ENCODE data around the gene MOAP1. TPM values are rescaled to one million over a fixed set of nuclear protein-coding genes. Genes with fewer than 3 reads are reported as not detected.
"Not testable (repeated sequence)": the region's sequence is repeated elsewhere in the genome, so short reads cannot be mapped to it uniquely, and the experiment has no call there.

Gene MOAP1
- total and polyA plus RNA-seq, 8 donors: 20.3 to 37.0 (median 33.3) TPM

DNA sequence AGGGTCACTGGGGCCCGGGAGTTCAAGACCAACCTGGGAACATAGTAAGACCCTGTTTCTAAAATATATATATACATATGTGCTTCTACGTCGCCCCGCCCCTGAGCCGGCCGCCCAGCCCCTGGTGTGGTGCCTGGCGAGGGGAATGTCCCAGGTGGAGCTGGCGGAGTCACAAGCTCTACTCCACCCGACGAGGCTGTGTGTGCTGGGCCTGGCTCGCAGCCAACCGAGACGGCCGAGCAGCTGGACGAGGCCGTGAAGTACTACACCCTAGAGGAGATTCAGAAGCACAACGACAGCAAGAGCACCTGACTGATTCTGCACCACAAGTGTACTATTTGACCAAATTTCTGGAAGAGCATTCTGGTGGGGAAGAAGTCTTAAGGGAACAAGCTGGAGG is 46.8 kb downstream of the MOAP1 start:
- intact Hi-C loops (cut with DNase I): loop anchor here in 1 of 2 donors (5.0 kb wide), 1 partner anchor 186 kb away; no protein-coding TSS in a partner anchor
- H3K27me3 ChIP-seq: no peaks in the 10 kb centered on the region
- no peak overlapping the region for H3K27ac ChIP-seq
- peaks cover 0 to 12% of the 10 kb centered on the region in 2 donors for H3K4me1 ChIP-seq
- no peaks in the 10 kb centered on the region for H3K9me3 ChIP-seq
- H3K4me3 ChIP-seq: no peak overlapping the region
- no peaks in the 10 kb centered on the region for H3K36me3 ChIP-seq
- TF ChIP-seq, protein P1, sequence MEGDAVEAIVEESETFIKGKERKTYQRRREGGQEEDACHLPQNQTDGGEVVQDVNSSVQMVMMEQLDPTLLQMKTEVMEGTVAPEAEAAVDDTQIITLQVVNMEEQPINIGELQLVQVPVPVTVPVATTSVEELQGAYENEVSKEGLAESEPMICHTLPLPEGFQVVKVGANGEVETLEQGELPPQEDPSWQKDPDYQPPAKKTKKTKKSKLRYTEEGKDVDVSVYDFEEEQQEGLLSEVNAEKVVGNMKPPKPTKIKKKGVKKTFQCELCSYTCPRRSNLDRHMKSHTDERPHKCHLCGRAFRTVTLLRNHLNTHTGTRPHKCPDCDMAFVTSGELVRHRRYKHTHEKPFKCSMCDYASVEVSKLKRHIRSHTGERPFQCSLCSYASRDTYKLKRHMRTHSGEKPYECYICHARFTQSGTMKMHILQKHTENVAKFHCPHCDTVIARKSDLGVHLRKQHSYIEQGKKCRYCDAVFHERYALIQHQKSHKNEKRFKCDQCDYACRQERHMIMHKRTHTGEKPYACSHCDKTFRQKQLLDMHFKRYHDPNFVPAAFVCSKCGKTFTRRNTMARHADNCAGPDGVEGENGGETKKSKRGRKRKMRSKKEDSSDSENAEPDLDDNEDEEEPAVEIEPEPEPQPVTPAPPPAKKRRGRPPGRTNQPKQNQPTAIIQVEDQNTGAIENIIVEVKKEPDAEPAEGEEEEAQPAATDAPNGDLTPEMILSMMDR (IDR thresholded peaks at IDR 0.05): no peak
- DNase-seq (peak in 3 of 4 donors; percentile 55 to 88 (median 56)), ATAC-seq (peak; percentile 81)

DNA sequence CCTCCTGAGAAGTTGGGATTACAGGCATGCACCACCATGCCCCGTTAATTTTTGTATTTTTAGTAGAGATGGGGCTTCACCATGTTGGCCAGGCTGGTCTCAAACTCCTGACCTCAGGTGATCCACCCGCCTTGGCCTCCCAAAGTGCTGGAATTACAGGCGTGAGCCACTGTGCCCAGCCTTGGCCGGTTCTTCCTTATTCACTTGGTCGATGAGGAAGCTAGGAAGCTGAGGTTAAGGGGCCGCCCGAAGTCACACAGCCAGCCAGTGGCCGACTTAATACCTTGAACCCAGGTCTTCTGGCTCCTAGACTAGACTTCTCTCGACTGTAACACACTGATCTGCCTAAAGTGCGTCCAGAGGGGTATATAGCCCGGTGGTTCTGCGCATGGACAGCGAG is 48.2 kb downstream of the MOAP1 start:
- not testable (repeated sequence) for H3K4me3 ChIP-seq, H3K9me3 ChIP-seq, H3K27me3 ChIP-seq, H3K36me3 ChIP-seq, ATAC-seq, H3K27ac ChIP-seq
- peak in 1 of 4 donors; percentile 38 for DNase-seq
- intact Hi-C loops (cut with DNase I): loop anchor here in 1 of 2 donors (5.0 kb wide), 1 partner anchor 184 kb away; no protein-coding TSS in a partner anchor
- H3K4me1 ChIP-seq: peaks cover 0 to 18% of the 10 kb centered on the region in 2 donors

DNA sequence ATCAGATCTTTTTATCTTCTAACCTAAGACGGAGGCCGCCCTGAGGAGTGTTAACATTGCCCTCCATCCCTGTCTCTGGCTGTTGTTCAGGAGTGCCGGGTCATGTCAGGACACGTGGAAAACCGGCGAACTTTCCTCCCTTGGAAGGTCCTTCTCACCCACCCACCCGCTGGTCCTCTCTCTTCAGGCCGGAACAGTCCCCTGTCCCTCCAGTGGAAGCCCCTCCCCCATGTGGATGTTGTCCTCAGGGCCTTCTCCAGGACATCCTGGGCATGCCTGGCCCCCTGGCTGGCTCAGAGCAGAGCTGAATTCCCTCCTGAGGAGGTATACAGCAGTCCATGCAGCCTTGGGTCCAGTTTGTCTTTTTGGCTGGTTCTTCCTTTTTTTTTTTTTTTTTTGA is 48.7 kb downstream of the MOAP1 start:
- H3K9me3 ChIP-seq: no peaks in the 10 kb centered on the region
- intact Hi-C loops (cut with DNase I): loop anchor here in 1 of 2 donors (5.0 kb wide), 1 partner anchor 184 kb away; no protein-coding TSS in a partner anchor
- peaks cover 0 to 18% of the 10 kb centered on the region in 2 donors for H3K4me1 ChIP-seq
- H3K27me3 ChIP-seq: no peaks in the 10 kb centered on the region
- ATAC-seq: no peak
- no peak for DNase-seq
- no peak overlapping the region for H3K4me3 ChIP-seq
- TF ChIP-seq, protein P1 (IDR thresholded peaks at IDR 0.05): no peak
- no peak overlapping the region for H3K27ac ChIP-seq
- no peaks in the 10 kb centered on the region for H3K36me3 ChIP-seq

DNA sequence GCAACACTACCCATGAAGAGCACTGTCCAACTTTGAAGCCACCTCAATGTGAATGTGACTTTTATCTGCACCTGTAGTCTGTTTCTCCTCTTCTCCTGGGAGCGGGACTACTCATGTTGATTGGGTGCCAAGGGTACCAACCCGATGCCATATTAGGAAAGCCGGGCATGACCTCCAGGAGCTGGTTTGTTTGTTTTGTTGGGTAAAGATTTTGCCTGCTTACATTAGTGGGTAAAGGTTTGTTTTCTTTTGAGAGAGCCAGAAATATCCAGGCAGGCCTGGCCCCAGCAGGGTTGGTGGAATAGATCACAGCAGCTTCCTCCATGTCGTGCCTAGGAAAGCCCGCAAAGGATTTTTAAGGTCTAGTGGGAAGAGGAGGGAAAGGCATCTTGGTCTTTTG is 49.3 kb downstream of the MOAP1 start:
- TF ChIP-seq, protein P1 (IDR thresholded peaks at IDR 0.05): no peak
- Histone ChIP-seq H3K4me1 (peaks cover 0 to 20% of the 10 kb centered on the region in 2 donors), H3K4me3 (no peak overlapping the region), H3K27ac (no peak overlapping the region), H3K27me3 (no peaks in the 10 kb centered on the region), H3K36me3 (no peaks in the 10 kb centered on the region), H3K9me3 (no peaks in the 10 kb centered on the region)
- ATAC-seq (no peak), DNase-seq (no peak)
- intact Hi-C loops (cut with DNase I): loop anchor here in 1 of 2 donors (5.0 kb wide), 1 partner anchor 183 kb away; no protein-coding TSS in a partner anchor

DNA sequence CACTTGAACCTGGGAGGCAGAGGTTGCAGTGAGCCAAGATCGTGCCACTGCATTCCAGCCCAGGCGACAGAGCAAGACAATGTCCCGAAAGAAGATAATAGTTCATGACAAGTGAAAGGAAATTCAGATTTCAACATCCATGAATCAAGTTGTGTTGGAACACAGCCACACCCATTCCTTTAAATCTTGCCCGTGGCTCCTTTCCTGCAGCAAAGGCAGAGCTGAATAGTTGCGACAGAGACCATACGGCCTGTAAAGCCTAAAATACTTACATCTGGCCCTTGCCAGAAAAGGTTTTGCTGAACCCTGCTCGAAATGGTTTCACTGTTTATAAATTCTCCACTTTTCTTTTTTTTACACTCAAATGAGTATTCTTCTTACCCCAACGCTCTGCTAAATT is 51.2 kb downstream of the MOAP1 start:
- H3K9me3 ChIP-seq: no peaks in the 10 kb centered on the region
- peaks cover 0 to 37% of the 10 kb centered on the region in 2 donors for H3K4me1 ChIP-seq
- H3K27me3 ChIP-seq: no peaks in the 10 kb centered on the region
- peak overlapping the region in 1 of 2 donors; percentile 71 for H3K27ac ChIP-seq
- no peak overlapping the region for H3K4me3 ChIP-seq
- TF ChIP-seq, protein P1 (IDR thresholded peaks at IDR 0.05): no peak
- H3K36me3 ChIP-seq: no peaks in the 10 kb centered on the region
- ATAC-seq (peak; percentile 41), DNase-seq (peak in 2 of 4 donors; percentile 39 to 40)
- intact Hi-C loops (cut with DNase I): no loop called here

Measured in left lung (tissue), 10 donors.